Measurements from ENCODE around the gene RCSD1.
"Not testable (repeated sequence)": the region's sequence is repeated elsewhere in the genome, so short reads cannot be mapped to it uniquely, and the experiment has no call there.

Gene RCSD1

DNA sequence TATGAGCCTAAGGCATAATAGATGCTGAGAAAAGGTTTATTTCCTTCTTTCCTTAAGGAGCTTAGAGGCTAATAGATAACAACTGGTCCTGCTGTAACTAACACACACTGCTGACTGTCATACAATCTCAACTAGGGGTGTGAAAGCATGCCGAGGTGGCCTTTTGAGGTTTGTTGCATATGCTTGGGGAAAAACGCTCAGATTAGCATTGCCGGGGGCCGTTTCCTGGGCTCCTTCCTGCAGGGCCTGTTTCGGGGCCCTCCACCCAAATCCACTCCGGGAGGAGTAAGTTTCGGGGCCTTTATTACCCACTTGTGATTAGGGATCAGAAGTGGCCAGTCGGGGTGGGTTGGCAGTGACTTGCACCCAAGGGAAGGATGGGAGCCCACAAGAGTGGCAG lies 27.2 kb upstream of the RCSD1 start:
- no peak for DNase-seq (ENCODE audit: low read depth in 1 of 2, low spot score in 1 of 2)
- in situ Hi-C loops (cut with HindIII; ENCODE audit: low pct_unique_long_range_greater_than_20kb, low sequenced_read_pairs), result no loop called here
- no peak for TF ChIP-seq JUND (IDR thresholded peaks at IDR 0.05; ENCODE audit: low read depth)

DNA sequence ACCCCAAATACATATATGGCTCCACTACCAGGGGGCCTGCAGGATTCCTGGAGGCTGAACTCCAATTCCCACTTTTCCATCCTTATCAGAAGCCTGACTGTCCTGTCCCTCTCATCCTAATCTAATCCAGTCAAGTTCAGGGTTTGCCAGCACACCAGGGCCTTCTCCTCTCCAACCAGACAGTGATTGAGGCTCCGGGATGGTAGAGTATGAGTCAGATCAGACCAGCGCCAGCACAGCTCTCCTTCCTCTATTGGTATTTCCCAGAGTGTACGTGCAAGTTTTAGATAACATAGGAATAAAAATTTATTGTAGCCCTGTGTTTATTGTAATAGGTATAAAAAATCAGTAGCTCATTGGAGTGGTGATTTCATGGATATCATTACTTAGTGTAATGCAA lies 24.5 kb upstream of the RCSD1 start:
- no peak for DNase-seq (ENCODE audit: low read depth in 1 of 2, low spot score in 1 of 2)
- in situ Hi-C loops (cut with HindIII; ENCODE audit: low pct_unique_long_range_greater_than_20kb, low sequenced_read_pairs), result no loop called here
- no peak for TF ChIP-seq JUND (IDR thresholded peaks at IDR 0.05; ENCODE audit: low read depth)

DNA sequence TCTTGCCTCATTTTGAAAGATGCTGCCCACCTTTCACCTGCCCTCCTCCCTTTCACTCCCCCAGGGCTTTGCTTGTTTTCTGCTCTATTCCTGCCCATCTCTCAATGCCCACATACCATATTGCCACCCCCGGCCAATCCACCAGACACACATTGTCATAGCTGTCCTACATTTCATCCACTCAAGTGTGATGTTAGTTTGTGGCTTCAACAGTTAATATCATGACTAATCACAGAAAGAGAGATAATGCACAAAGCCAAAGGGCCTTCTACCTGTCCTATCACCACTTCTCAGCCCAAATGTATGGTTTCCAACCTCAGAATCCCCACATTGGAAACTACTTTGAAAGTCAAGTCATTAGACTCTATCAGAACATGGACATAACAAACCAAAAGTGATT lies 18.0 kb upstream of the RCSD1 start:
- in situ Hi-C loops (cut with HindIII; ENCODE audit: low pct_unique_long_range_greater_than_20kb, low sequenced_read_pairs), result no loop called here
- DNase-seq (ENCODE audit: low read depth in 1 of 2, low spot score in 1 of 2), result no peak
- TF ChIP-seq JUND (IDR thresholded peaks at IDR 0.05; ENCODE audit: low read depth), result no peak

DNA sequence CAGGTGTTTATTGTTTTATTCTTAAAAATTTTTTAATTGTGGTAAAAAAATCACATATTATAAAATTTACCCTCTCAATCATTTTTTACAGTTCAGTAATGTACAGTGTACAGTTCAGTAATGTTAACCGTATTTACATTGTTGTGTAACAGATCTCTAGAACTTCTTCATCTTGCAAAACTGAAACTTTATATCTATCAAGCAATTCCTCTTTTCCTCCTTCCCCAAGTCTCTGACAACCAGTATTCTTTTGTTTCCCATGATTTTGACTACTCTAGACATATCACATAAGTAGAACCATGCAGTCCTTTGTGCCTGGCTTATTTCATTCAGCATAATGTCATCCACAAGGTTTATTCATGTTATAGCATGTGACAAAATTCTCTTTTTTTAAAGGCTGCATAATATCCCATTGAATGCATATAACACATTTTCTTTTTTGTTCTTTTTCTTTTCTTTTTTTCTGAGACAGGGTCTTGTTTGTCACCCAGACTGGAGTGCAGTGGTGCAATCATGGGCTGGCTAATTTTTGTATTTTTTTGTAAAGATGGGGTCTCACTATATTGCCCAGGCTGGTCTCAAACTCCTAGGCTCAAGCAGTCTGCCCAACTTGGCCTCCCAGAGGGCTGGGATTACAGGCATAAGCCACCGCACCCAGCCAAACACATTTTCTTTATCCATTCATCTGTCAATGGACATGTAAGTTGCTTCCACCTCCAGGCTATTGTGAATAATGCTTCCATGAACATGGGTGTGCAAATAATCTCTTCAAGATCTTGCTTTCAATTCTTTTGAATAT lies 17.2 kb upstream of the RCSD1 start:
- DNase-seq (ENCODE audit: low read depth in 1 of 2, low spot score in 1 of 2), result no peak
- in situ Hi-C loops (cut with HindIII; ENCODE audit: low pct_unique_long_range_greater_than_20kb, low sequenced_read_pairs), result no loop called here
- no peak for TF ChIP-seq JUND (IDR thresholded peaks at IDR 0.05; ENCODE audit: low read depth)

DNA sequence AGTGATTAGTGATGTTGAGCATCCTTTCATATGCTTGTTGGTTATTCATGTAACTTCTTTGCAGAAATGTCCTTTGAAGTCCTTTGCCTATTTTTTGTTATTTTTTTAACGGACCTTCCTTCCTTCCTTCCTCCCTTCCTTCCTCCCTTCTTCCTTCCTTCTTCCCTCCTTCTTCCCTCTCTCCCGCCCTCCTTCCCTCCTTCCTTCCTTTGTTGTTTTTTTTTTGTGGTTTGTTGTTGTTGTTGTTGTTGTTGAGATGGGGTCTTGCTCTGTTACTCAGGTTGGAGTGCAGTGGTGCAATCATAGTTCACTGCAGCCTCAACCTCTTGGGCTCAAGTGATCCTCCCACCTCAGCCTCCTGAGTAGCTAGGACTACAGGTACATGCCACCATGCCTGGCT lies 16.0 kb upstream of the RCSD1 start:
- DNase-seq (ENCODE audit: low read depth in 1 of 2, low spot score in 1 of 2); in situ Hi-C loops (cut with HindIII; ENCODE audit: low pct_unique_long_range_greater_than_20kb, low sequenced_read_pairs): not testable (repeated sequence)

DNA sequence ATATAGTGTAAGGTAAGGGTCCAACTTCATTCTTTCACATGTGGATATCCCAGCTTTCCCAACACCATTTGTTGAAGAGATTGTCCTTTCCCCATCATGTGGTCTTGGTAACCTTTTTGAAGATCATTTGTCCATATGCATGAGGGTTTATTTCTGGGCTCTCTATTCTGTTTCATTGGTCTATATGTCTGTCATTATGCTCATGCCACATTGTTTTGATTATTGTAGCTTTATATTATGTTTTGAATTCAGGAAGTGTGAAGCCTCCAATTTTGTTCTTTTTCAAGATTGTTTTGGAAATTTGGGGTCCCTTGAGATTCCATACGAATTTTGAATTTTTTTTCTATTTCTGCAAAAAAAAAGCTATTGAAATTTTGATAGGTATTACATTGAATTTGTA lies 15.2 kb upstream of the RCSD1 start:
- DNase-seq (ENCODE audit: low read depth in 1 of 2, low spot score in 1 of 2), result no peak
- no peak for TF ChIP-seq JUND (IDR thresholded peaks at IDR 0.05; ENCODE audit: low read depth)
- in situ Hi-C loops (cut with HindIII; ENCODE audit: low pct_unique_long_range_greater_than_20kb, low sequenced_read_pairs), result no loop called here

DNA sequence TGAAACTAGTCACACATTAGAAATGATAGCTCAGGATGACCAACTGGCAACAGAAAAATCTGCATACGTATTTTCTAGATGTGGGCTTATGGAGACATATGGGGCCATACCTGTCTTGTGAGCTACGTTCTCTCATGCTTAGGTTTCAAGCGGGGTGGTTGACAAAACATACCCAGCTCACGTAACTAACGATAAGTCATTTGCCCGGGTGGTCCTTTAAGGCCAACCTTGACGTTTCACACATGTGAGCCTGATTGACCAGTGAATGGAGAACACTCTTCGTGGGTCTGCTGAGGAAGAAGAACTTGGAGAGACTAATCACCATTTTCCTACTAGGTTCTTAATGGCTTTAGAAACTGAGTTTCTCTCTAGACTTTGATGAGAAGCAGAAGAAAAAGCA lies 13.5 kb upstream of the RCSD1 start:
- no peak for DNase-seq (ENCODE audit: low read depth in 1 of 2, low spot score in 1 of 2)
- TF ChIP-seq JUND (IDR thresholded peaks at IDR 0.05; ENCODE audit: low read depth), result no peak
- in situ Hi-C loops (cut with HindIII; ENCODE audit: low pct_unique_long_range_greater_than_20kb, low sequenced_read_pairs), result no loop called here

DNA sequence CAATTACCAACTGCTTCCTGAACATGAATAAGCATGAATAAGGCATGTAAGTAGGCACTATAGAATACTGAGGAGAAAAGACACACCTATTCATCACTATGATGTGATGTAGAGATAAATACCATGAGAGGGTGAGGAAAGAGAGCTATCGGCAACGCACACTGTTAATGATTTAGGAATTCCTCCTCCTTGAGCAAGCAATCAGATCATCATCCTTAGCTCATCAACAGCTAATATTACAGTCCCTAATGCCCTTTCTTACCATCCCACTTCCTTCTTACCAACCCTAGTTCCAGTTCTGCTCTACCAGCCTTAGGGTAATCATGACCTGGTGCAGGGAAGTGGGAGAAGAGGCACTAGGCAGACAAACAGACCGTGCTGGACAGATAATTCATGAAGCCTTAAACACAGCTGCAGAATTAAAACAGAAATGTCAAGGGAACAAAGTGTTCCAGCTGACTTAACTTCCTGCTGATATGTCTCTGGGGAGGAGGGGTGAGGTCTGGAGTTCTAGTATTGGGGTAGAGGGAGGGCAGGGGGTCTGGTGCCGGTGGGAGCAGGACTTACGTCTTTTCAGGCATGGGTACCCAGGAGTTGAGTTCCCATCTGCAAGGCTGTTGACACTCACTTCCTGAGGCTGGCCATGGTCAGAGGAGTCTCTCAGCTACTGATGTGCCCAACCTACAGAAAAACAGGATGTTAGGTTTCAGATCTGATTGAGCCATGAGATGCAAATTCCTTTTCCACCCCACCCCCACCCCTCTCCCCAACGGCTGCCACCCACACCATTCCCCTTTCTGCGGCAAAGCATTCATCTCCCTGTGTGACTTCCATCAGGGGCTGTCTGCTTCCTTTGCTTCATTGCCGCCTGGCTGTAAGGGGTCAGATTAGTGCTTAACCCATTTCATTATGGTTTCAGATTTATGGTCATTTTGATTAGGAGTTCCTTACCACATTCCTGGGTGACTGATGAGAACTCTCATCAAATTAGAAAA lies 12.6 kb upstream of the RCSD1 start:
- no peak for TF ChIP-seq JUND (IDR thresholded peaks at IDR 0.05; ENCODE audit: low read depth)
- in situ Hi-C loops (cut with HindIII; ENCODE audit: low pct_unique_long_range_greater_than_20kb, low sequenced_read_pairs), result no loop called here
- no peak for DNase-seq (ENCODE audit: low read depth in 1 of 2, low spot score in 1 of 2)

DNA sequence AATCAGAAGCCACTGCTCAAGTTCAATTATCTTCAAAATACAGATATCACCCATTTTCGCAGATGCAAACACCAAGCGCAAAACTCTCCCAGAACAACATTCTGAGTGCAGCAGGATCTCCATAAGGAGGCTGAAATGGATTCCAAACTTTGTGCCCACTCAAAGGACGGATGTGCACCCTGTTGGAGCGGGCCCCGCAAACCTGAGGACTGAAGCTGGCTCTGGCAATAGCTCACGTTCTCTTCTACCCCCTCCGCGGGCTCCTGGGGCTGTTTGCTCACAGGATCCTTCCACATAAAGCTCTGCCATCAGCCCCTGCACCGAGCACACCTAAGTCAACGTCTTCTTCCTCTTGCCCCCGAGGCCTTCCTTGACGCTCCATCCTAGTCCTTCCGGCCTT lies 11.7 kb upstream of the RCSD1 start:
- in situ Hi-C loops (cut with HindIII; ENCODE audit: low pct_unique_long_range_greater_than_20kb, low sequenced_read_pairs), result no loop called here
- TF ChIP-seq JUND (IDR thresholded peaks at IDR 0.05; ENCODE audit: low read depth), result no peak
- DNase-seq (ENCODE audit: low read depth in 1 of 2, low spot score in 1 of 2), result no peak

DNA sequence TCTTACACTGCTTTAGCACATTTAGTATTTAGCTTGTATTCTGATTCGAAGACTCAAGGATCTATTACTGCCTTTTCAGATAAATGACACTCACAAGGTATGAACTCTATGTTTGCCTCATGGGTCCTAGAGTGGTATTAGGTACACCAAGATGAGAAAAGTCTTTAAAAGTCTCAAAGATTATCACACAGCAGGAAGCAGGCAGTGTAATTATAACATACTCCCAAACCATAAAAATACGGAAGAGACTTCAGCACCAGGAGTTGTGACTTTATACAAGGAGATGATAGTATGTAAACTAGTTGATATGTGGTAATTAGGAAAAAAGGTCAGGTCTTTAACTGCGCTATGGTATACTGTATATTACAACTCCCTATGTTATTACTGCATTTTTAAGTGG lies 11.2 kb upstream of the RCSD1 start:
- in situ Hi-C loops (cut with HindIII; ENCODE audit: low pct_unique_long_range_greater_than_20kb, low sequenced_read_pairs), result no loop called here
- TF ChIP-seq JUND (IDR thresholded peaks at IDR 0.05; ENCODE audit: low read depth), result no peak
- no peak for DNase-seq (ENCODE audit: low read depth in 1 of 2, low spot score in 1 of 2)

DNA sequence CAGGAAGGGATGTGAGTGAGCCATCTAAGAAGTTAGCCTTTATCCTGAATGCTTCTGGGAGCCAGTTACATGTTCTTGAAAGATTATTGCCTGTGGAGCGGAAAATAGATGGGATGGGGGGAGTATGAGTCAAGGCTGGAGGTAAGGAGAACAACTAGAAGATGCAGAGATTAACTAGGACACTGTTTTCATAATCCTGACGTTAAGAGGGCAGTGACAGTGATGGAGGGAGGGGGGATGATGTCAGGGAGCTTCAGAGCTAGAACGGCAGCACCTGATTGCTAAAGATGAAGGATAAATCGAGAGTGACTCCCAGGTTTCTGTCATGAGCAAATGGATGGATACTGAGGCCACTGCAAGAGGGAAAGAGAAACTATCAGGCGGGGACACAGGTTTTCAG lies 10.0 kb upstream of the RCSD1 start:
- no peak for DNase-seq (ENCODE audit: low read depth in 1 of 2, low spot score in 1 of 2)
- TF ChIP-seq JUND (IDR thresholded peaks at IDR 0.05; ENCODE audit: low read depth), result no peak
- in situ Hi-C loops (cut with HindIII; ENCODE audit: low pct_unique_long_range_greater_than_20kb, low sequenced_read_pairs), result no loop called here

DNA sequence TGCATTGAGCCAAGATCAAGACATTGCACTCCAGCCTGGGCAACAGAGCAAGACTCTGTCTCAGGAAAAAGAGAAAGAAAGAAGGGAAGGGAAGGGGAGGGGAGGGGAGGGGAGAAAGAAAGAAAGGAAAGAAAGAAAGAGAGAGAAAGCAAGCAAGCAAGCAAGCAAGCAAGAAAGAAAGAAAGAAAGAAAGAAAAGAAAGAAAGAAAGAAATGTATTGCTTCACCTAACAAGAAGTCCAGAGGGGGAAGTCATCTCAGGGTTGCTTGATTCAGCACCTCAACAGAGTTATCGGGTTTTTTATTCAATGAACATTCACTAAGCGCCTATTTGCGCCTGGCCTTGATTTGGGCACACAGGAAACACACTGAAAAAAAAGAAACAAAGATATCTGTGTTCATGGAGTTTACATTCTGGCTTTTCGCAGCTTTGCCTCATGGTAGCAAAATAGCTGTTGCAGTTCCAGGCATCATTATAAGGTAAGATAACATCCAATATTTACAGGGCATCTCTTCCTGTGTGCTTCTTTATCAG lies 8.2 kb upstream of the RCSD1 start:
- DNase-seq (ENCODE audit: low read depth in 1 of 2, low spot score in 1 of 2), result no peak
- no peak for TF ChIP-seq JUND (IDR thresholded peaks at IDR 0.05; ENCODE audit: low read depth)
- in situ Hi-C loops (cut with HindIII; ENCODE audit: low pct_unique_long_range_greater_than_20kb, low sequenced_read_pairs), result no loop called here

DNA sequence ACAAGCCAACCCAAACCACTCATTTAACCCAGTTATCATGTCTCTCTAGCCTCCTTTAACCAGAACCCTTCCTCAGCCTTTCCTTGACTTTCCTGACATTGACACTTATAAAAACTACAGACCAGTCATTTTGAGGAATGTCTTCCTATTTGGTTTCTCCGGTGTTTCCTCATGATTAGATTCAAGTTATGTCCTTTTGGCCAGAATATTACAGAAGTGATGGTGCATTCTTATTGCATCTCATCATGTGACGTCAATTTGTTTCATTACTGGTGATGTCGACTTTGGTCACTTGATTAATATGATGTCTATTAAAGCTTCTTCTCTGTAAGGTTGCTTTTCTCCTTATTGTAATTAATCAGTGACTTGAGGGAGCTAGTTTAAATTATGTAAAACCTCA lies 6.1 kb upstream of the RCSD1 start:
- TF ChIP-seq JUND (IDR thresholded peaks at IDR 0.05; ENCODE audit: low read depth), result no peak

More for the DNA sequence above, 6.1 kb upstream of the RCSD1 start:
- in situ Hi-C loops (cut with HindIII; ENCODE audit: low pct_unique_long_range_greater_than_20kb, low sequenced_read_pairs), result no loop called here
- DNase-seq (ENCODE audit: low read depth in 1 of 2, low spot score in 1 of 2), result no peak

Data from T47D (cell line).